ENCODE measurements around the gene LPIN1. TPM values are rescaled to one million over a fixed set of nuclear protein-coding genes. Genes with fewer than 3 reads are reported as not detected.

LPIN1 gene, protein sequence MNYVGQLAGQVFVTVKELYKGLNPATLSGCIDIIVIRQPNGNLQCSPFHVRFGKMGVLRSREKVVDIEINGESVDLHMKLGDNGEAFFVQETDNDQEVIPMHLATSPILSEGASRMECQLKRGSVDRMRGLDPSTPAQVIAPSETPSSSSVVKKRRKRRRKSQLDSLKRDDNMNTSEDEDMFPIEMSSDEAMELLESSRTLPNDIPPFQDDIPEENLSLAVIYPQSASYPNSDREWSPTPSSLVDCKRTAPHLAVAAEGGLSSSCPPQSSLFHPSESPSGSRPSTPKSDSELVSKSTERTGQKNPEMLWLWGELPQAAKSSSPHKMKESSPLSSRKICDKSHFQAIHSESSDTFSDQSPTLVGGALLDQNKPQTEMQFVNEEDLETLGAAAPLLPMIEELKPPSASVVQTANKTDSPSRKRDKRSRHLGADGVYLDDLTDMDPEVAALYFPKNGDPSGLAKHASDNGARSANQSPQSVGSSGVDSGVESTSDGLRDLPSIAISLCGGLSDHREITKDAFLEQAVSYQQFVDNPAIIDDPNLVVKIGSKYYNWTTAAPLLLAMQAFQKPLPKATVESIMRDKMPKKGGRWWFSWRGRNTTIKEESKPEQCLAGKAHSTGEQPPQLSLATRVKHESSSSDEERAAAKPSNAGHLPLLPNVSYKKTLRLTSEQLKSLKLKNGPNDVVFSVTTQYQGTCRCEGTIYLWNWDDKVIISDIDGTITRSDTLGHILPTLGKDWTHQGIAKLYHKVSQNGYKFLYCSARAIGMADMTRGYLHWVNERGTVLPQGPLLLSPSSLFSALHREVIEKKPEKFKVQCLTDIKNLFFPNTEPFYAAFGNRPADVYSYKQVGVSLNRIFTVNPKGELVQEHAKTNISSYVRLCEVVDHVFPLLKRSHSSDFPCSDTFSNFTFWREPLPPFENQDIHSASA
- total RNA-seq (10 to 100 TPM; 28.0 to 61.0 (median 34.9) TPM), polyA plus RNA-seq (10 to 100 TPM; 18.9 to 26.9 TPM)
- long read RNA-seq, donor 1, full-length matches to known transcripts = 3 of 61 reads
- long read RNA-seq, donor 1, partial matches to known transcripts = 37 of 61 reads
- long read RNA-seq, donor 1, other reads (novel, unspliced or antisense) = 21 of 61 reads
- long read RNA-seq, donor 2, full-length matches to known transcripts = 2 of 30 reads
- long read RNA-seq, donor 2, partial matches to known transcripts = 15 of 30 reads
- long read RNA-seq, donor 2, other reads (novel, unspliced or antisense) = 13 of 30 reads
- long read RNA-seq, donor 3, full-length matches to known transcripts = 5 of 60 reads
- long read RNA-seq, donor 3, partial matches to known transcripts = 31 of 60 reads
- long read RNA-seq, donor 3, other reads (novel, unspliced or antisense) = 24 of 60 reads

GRCh38 chr2:11746376-11746806 lies at the start of gene LPIN1:
Gene LPIN1 (plus strand): TSS chr2:11746632. CDS start chr2:11765542, 18,910 bp downstream.
- DNase-seq (peak; percentile 89 to 91), ATAC-seq (peak; percentile 81 to 91 (median 87))
- no peaks in the 10 kb centered on the region for H3K9me3 ChIP-seq
- H3K27me3 ChIP-seq = no peaks in the 10 kb centered on the region
- intact Hi-C loops (cut with DNase I) = loop anchor here in 2 of 10 donors (2.0 kb wide), 2 partner anchors 32 to 58 kb away; no protein-coding TSS in a partner anchor
- H3K27ac ChIP-seq = peak within 1 kb of the TSS; percentile 18 to 92 (median 88)
- WGBS, 2 donors = 1 to 2% methylated on average over 17 to 49 of the region's 49 CpGs
- H3K36me3 ChIP-seq = no peaks in the 10 kb centered on the region
- TF ChIP-seq, protein P1, sequence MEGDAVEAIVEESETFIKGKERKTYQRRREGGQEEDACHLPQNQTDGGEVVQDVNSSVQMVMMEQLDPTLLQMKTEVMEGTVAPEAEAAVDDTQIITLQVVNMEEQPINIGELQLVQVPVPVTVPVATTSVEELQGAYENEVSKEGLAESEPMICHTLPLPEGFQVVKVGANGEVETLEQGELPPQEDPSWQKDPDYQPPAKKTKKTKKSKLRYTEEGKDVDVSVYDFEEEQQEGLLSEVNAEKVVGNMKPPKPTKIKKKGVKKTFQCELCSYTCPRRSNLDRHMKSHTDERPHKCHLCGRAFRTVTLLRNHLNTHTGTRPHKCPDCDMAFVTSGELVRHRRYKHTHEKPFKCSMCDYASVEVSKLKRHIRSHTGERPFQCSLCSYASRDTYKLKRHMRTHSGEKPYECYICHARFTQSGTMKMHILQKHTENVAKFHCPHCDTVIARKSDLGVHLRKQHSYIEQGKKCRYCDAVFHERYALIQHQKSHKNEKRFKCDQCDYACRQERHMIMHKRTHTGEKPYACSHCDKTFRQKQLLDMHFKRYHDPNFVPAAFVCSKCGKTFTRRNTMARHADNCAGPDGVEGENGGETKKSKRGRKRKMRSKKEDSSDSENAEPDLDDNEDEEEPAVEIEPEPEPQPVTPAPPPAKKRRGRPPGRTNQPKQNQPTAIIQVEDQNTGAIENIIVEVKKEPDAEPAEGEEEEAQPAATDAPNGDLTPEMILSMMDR (IDR thresholded peaks at IDR 0.05) = peak in 2 of 9 donors; percentile 16 to 45
- peaks cover 4 to 77% (median 62%) of the 10 kb centered on the region in 9 donors for H3K4me1 ChIP-seq
- H3K4me3 ChIP-seq = peak within 1 kb of the TSS; percentile 67 to 91 (median 85)

GRCh38 chr2:11696736-11697102 lies 49.7 kb upstream of the LPIN1 start:
- 65 to 72% methylated on average over 9 of the region's 9 CpGs for WGBS, 2 donors
- no peaks in the 10 kb centered on the region for H3K36me3 ChIP-seq
- ATAC-seq = no peak
- peaks cover 0 to 38% (median 26%) of the 10 kb centered on the region in 9 donors for H3K4me1 ChIP-seq
- TF ChIP-seq, protein P1 (IDR thresholded peaks at IDR 0.05) = no peak
- intact Hi-C loops (cut with DNase I) = loop anchor here in 2 of 10 donors (5.0 kb wide), 1 partner anchor 46 kb away; no protein-coding TSS in a partner anchor
- H3K27ac ChIP-seq = peak overlapping the region in 4 of 10 donors; percentile 54 to 70 (median 62)
- H3K9me3 ChIP-seq = no peaks in the 10 kb centered on the region
- no peak for DNase-seq
- H3K27me3 ChIP-seq = no peaks in the 10 kb centered on the region
- H3K4me3 ChIP-seq = no peak overlapping the region

- H3K4me3 ChIP-seq = no peak overlapping the region
- TF ChIP-seq, protein P1 (IDR thresholded peaks at IDR 0.05) = no peak
- H3K27me3 ChIP-seq = no peaks in the 10 kb centered on the region
- ATAC-seq (peak in 7 of 8 donors; percentile 14 to 57 (median 27)), DNase-seq (peak; percentile 25 to 46)
- peak overlapping the region in 8 of 10 donors; percentile 19 to 76 (median 60) for H3K27ac ChIP-seq
- H3K4me1 ChIP-seq = peaks cover 0 to 41% (median 26%) of the 10 kb centered on the region in 9 donors
- 44 to 47% methylated on average over 16 of the region's 16 CpGs for WGBS, 2 donors
- H3K9me3 ChIP-seq = no peaks in the 10 kb centered on the region
- intact Hi-C loops (cut with DNase I) = loop anchor here in 2 of 10 donors (5.0 kb wide), 1 partner anchor 45 kb away; no protein-coding TSS in a partner anchor
- H3K36me3 ChIP-seq = no peaks in the 10 kb centered on the region
These were observed 49.1 kb upstream of the LPIN1 start for GRCh38 chr2:11697103-11697871.

Measured in heart right ventricle (tissue), 16 donors.